ENCODE data around the gene KCTD6.

GRCh38 chr3:58497097-58497496, 5.2 kb downstream of the KCTD6 start:
- no peak for TF ChIP-seq CTCF (IDR thresholded peaks at IDR 0.05)
- TF ChIP-seq ZFX (IDR thresholded peaks at IDR 0.05; ENCODE audit: borderline replicate concordance) = no peak

All from 22Rv1 (cell line).